GM12865 (cell line): ENCODE measurements around the gene RBBP7.
A peak's percentile ranks its signal among the peaks of the same experiment; 100 is the strongest.

Source experiments
- DNase-seq: peaks from one replicate; pipeline ENCODE4 v3.0.0; 2010; ENCODE audit warnings: low read depth
- H3K4me3 ChIP-seq: 2 replicates; pipeline ENCODE4 v1.5.1; 2011; ENCODE audit warnings: mild to moderate bottlenecking, low read depth, low read length, control low read depth
- TF ChIP-seq, protein P1 (sequence below): IDR thresholded peaks from 2 replicates; pipeline ENCODE4 v1.5.1; 2011; ENCODE audit warnings: low read length, control low read depth, low read depth, inconsistent platforms; ENCODE audit not compliant: insufficient read depth; ENCODE audit errors: missing control alignments

Gene RBBP7

GRCh38 chrX:16828124-16828908 lies 41.8 kb downstream of the RBBP7 start:
- no peak overlapping the region for H3K4me3 ChIP-seq
- TF ChIP-seq, protein P1, sequence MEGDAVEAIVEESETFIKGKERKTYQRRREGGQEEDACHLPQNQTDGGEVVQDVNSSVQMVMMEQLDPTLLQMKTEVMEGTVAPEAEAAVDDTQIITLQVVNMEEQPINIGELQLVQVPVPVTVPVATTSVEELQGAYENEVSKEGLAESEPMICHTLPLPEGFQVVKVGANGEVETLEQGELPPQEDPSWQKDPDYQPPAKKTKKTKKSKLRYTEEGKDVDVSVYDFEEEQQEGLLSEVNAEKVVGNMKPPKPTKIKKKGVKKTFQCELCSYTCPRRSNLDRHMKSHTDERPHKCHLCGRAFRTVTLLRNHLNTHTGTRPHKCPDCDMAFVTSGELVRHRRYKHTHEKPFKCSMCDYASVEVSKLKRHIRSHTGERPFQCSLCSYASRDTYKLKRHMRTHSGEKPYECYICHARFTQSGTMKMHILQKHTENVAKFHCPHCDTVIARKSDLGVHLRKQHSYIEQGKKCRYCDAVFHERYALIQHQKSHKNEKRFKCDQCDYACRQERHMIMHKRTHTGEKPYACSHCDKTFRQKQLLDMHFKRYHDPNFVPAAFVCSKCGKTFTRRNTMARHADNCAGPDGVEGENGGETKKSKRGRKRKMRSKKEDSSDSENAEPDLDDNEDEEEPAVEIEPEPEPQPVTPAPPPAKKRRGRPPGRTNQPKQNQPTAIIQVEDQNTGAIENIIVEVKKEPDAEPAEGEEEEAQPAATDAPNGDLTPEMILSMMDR: no peak
- no peak for DNase-seq

DNA sequence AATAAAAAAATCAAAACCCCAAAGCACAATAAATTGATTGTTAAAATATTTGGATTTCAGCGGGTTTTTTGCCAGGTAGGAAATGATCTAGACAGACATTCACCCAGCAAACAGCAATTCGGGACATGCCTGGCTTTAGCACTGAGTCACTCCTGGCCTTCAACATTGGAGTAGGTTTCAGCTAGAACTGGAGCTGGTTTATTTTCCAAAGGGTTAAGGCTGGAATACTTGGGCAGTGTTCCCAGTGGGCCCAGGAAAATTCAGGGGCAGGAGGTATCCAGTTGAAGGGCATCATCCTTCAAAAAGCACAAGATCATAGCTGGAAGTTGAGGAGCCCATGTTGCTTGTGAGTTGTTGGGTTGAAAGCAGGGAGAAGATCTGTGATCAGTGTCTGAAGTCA lies 42.9 kb downstream of the RBBP7 start:
- H3K4me3 ChIP-seq: no peak overlapping the region
- TF ChIP-seq, protein P1: no peak
- DNase-seq: no peak

- TF ChIP-seq, protein P1: no peak
- DNase-seq: peak; percentile 30
- no peak overlapping the region for H3K4me3 ChIP-seq
Observed at GRCh38 chrX:16826207-16826606, 44.0 kb downstream of the RBBP7 start.

GRCh38 chrX:16825264-16826035 lies 44.7 kb downstream of the RBBP7 start:
- no peak overlapping the region for H3K4me3 ChIP-seq
- TF ChIP-seq, protein P1: no peak
- peak; percentile 4 for DNase-seq

GRCh38 chrX:16822723-16823122 lies 47.4 kb downstream of the RBBP7 start:
- DNase-seq: no peak
- no peak overlapping the region for H3K4me3 ChIP-seq
- TF ChIP-seq, protein P1: no peak

DNA sequence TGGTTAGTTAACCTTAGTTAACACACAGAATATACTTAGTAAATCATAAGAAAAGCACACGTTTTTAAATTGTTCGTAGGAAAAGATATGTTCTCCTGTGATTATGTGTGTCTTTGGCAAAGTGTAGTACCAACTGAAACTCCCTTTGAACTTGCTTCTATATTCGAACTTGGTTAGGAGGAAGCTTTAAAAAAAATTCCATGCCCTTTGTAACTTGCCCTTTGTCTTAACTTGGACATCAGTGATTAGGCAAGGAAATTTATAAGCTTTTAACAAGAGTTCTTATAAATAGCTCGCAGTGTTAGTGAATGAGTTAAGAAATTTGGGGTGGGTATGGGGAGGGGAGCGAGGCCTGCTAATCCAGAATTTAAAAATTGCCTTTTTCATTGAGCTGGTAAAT lies 50.5 kb downstream of the RBBP7 start:
- no peak overlapping the region for H3K4me3 ChIP-seq
- DNase-seq: no peak
- TF ChIP-seq, protein P1: no peak
